ENCODE data around the gene ATXN7L2.

- TF ChIP-seq BRCA1 (IDR thresholded peaks at IDR 0.05; ENCODE audit: low read depth, low read length): no peak
- no peak for TF ChIP-seq NR2C1 (IDR thresholded peaks at IDR 0.05)
- TF ChIP-seq, protein P1, sequence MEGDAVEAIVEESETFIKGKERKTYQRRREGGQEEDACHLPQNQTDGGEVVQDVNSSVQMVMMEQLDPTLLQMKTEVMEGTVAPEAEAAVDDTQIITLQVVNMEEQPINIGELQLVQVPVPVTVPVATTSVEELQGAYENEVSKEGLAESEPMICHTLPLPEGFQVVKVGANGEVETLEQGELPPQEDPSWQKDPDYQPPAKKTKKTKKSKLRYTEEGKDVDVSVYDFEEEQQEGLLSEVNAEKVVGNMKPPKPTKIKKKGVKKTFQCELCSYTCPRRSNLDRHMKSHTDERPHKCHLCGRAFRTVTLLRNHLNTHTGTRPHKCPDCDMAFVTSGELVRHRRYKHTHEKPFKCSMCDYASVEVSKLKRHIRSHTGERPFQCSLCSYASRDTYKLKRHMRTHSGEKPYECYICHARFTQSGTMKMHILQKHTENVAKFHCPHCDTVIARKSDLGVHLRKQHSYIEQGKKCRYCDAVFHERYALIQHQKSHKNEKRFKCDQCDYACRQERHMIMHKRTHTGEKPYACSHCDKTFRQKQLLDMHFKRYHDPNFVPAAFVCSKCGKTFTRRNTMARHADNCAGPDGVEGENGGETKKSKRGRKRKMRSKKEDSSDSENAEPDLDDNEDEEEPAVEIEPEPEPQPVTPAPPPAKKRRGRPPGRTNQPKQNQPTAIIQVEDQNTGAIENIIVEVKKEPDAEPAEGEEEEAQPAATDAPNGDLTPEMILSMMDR (IDR thresholded peaks at IDR 0.05 in 2 of 3, conservative IDR thresholded peaks at IDR 0.05 in 1 of 3; ENCODE audit: control insufficient read depth in 2 of 3, extremely low read depth in 1 of 3, insufficient read depth in 1 of 3, low read depth in 3 of 3, low read length in 3 of 3): no peak
- TF ChIP-seq EP300 (IDR thresholded peaks at IDR 0.05; ENCODE audit: borderline replicate concordance in 1 of 2, control insufficient read depth in 1 of 2, low read depth in 2 of 2, low read length in 2 of 2): peak in 1 of 2 experiments; percentile 60; a peak in 1 of 4 replicates
These were observed 29.5 kb downstream of the ATXN7L2 start for GRCh38 chr1:109513110-109513710.

All from GM12878 (cell line).